OCI-LY7 (cell line): Measurements from ENCODE around the gene HAPSTR1. TPM values are rescaled to one million over a fixed set of nuclear protein-coding genes. Genes with fewer than 3 reads are reported as not detected.

ENCODE experiments used
- BruUV-seq: library from RNA; stranded (reverse); fragments of 400-500 nt; replicated peaks from 2 replicates; lab custom pipeline; 2021; lab: Mats Ljungman, UMichigan
- CTCF ChIA-PET: fragments of 300-600 bp; sonication (Branson Sonifier 250); formaldehyde crosslinking; loops from one replicate; lab custom pipeline; 2022; ENCODE audit warnings: antibody characterized with exemption; ENCODE audit not compliant: unreplicated experiment; lab: Charles Lee
- POLR2A ChIA-PET: fragments of 300-600 bp; sonication (Branson Sonifier 250); formaldehyde crosslinking; loops from one replicate; lab custom pipeline; 2022; ENCODE audit warnings: antibody characterized with exemption; lab: Charles Lee
- DNase-seq: peaks from one replicate; pipeline ENCODE4 v3.0.0-alpha.2; 2015; ENCODE audit warnings: low spot score
- H2AFZ ChIP-seq: fragments of 200-600 bp; sonication (generic), shearing (Covaris generic); 2 replicates; pipeline ENCODE4 v1.6.1; 2014; ENCODE audit warnings: mild to moderate bottlenecking, antibody characterized with exemption, low read length, moderate library complexity
- H3K27ac ChIP-seq: fragments of 200-600 bp; sonication (generic); 2 replicates; pipeline ENCODE4 v1.5.1; 2014; ENCODE audit warnings: mixed run types, low read depth, mild to moderate bottlenecking, moderate library complexity, low read length, inconsistent platforms; ENCODE audit not compliant: poor library complexity, severe bottlenecking
- H3K36me3 ChIP-seq: fragments of 200-600 bp; sonication (generic); 2 replicates; pipeline ENCODE4 v1.6.1; 2014; ENCODE audit warnings: mild to moderate bottlenecking, antibody characterized with exemption, low read length, moderate library complexity, mixed read lengths; ENCODE audit not compliant: insufficient read depth
- H3K4me1 ChIP-seq: fragments of 200-600 bp; sonication (generic); 2 replicates; pipeline ENCODE4 v1.5.1; 2014; ENCODE audit warnings: mild to moderate bottlenecking, low read length; ENCODE audit not compliant: insufficient read depth, poor library complexity, severe bottlenecking
- H3K4me2 ChIP-seq: fragments of 200-600 bp; sonication (generic); 2 replicates; pipeline ENCODE4 v1.6.1; 2014; ENCODE audit warnings: mild to moderate bottlenecking, low read length
- H3K4me3 ChIP-seq: fragments of 200-600 bp; sonication (generic); 2 replicates; pipeline ENCODE4 v1.5.1; 2014; ENCODE audit warnings: mild to moderate bottlenecking, low read depth, low read length; ENCODE audit not compliant: poor library complexity, severe bottlenecking
- H3K79me2 ChIP-seq: fragments of 200-600 bp; sonication (generic); 2 replicates; pipeline ENCODE4 v1.6.1; 2016; ENCODE audit warnings: low read depth, mild to moderate bottlenecking, low read length, moderate library complexity, mixed read lengths; ENCODE audit not compliant: insufficient read depth
- H3K9me2 ChIP-seq: fragments of 200-600 bp; sonication (generic); 2 replicates; pipeline ENCODE4 v1.6.1; 2016; ENCODE audit warnings: mild to moderate bottlenecking, low read length, mixed read lengths; ENCODE audit not compliant: insufficient read depth
- H3K9me3 ChIP-seq: fragments of 200-600 bp; sonication (generic); 2 replicates; pipeline ENCODE4 v1.6.1; 2014; ENCODE audit warnings: mild to moderate bottlenecking, mixed run types, low read length, mixed read lengths
- H4K20me1 ChIP-seq: fragments of 200-600 bp; sonication (generic); 2 replicates; pipeline ENCODE4 v1.6.1; 2014; ENCODE audit warnings: mild to moderate bottlenecking, antibody characterized with exemption, low read length, moderate library complexity, mixed read lengths; ENCODE audit not compliant: insufficient read depth
- EZH2phosphoT487 ChIP-seq: fragments of 200-600 bp; sonication (generic); IDR thresholded peaks from 2 replicates; pipeline ENCODE4 v1.6.1; 2018; ENCODE audit warnings: low read depth, borderline replicate concordance, mild to moderate bottlenecking, mixed run types, antibody characterized with exemption, low read length, moderate library complexity, mixed read lengths
- intact Hi-C: fragments of 100-400 bp; cut with micrococcal nuclease; formaldehyde crosslinking; loops from one replicate; pipeline ENCODE4 v1.10.0; 2022; ENCODE audit not compliant: unreplicated experiment
- total RNA-seq, 2 experiments: library from RNA; depleted of rRNA in 1 of 2; stranded (reverse); fragments of >200 nt in 1 of 2; shearing (Covaris generic) in 1 of 2; gene quantifications; 2 replicates each; pipeline ENCODE4 v1.2.3, GENCODE V29; 2014 to 2022
- TF ChIP-seq, protein P1 (sequence below): fragments of 200-600 bp; sonication (generic); conservative IDR thresholded peaks from 2 replicates; pipeline ENCODE4 v1.5.1; 2014; ENCODE audit warnings: mild to moderate bottlenecking, antibody characterized with exemption, low read length, moderate library complexity, mixed read lengths

HAPSTR1 gene
- total RNA-seq, 2 experiments from 2014 or later, result 50.9 to 71.5 TPM

GRCh38 chr16:9116141-9116540 is 24.7 kb downstream of the HAPSTR1 start:
- no peak overlapping the region for H3K4me3 ChIP-seq
- no peak overlapping the region for H3K27ac ChIP-seq
- no peak for DNase-seq
- H3K36me3 ChIP-seq, result peaks cover 96% of the 10 kb centered on the region
- no peak overlapping the region for H2AFZ ChIP-seq
- intact Hi-C loops, result loop anchor here (10.0 kb wide), 1 partner anchor 71 kb away; no protein-coding TSS in a partner anchor
- H4K20me1 ChIP-seq, result peaks cover 23% of the 10 kb centered on the region
- H3K4me2 ChIP-seq, result no peak overlapping the region
- no peaks in the 10 kb centered on the region for H3K9me2 ChIP-seq
- H3K9me3 ChIP-seq, result no peaks in the 10 kb centered on the region
- no TSS peak for BruUV-seq
- peaks cover 67% of the 10 kb centered on the region for H3K79me2 ChIP-seq
- ChIA-PET CTCF (no interaction called here), POLR2A (no interaction called here)
- TF ChIP-seq, protein P1, sequence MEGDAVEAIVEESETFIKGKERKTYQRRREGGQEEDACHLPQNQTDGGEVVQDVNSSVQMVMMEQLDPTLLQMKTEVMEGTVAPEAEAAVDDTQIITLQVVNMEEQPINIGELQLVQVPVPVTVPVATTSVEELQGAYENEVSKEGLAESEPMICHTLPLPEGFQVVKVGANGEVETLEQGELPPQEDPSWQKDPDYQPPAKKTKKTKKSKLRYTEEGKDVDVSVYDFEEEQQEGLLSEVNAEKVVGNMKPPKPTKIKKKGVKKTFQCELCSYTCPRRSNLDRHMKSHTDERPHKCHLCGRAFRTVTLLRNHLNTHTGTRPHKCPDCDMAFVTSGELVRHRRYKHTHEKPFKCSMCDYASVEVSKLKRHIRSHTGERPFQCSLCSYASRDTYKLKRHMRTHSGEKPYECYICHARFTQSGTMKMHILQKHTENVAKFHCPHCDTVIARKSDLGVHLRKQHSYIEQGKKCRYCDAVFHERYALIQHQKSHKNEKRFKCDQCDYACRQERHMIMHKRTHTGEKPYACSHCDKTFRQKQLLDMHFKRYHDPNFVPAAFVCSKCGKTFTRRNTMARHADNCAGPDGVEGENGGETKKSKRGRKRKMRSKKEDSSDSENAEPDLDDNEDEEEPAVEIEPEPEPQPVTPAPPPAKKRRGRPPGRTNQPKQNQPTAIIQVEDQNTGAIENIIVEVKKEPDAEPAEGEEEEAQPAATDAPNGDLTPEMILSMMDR, result no peak
- no peak for TF ChIP-seq EZH2phosphoT487
- H3K4me1 ChIP-seq, result peaks cover 15% of the 10 kb centered on the region

- Histone ChIP-seq H2AFZ (no peak overlapping the region), H3K9me2 (no peaks in the 10 kb centered on the region), H3K4me1 (peaks cover 15% of the 10 kb centered on the region), H4K20me1 (peaks cover 9% of the 10 kb centered on the region; the same call in 1 of the 2 replicates), H3K79me2 (peaks cover 47% of the 10 kb centered on the region), H3K4me2 (no peak overlapping the region), H3K9me3 (no peaks in the 10 kb centered on the region), H3K27ac (no peak overlapping the region), H3K4me3 (no peak overlapping the region), H3K36me3 (peaks cover 96% of the 10 kb centered on the region)
- DNase-seq, result no peak
- TF ChIP-seq, protein P1, result no peak
- no peak for TF ChIP-seq EZH2phosphoT487
- ChIA-PET CTCF (interaction anchor here (1.3 kb wide), 1 partner anchor 8 kb away, joined by 3 read pairs; no protein-coding TSS in a partner anchor), POLR2A (no interaction called here)
- intact Hi-C loops, result loop anchor here (10.0 kb wide), 1 partner anchor 73 kb away; no protein-coding TSS in a partner anchor
- BruUV-seq, result no TSS peak
These were observed 26.7 kb downstream of the HAPSTR1 start for GRCh38 chr16:9118170-9118569.

- H3K9me2 ChIP-seq, result no peaks in the 10 kb centered on the region
- TF ChIP-seq EZH2phosphoT487, result no peak
- TF ChIP-seq, protein P1, result 0 out of 2 replicates have a peak, but pooled peaks have one; percentile 20
- no peaks in the 10 kb centered on the region for H3K9me3 ChIP-seq
- no peaks in the 10 kb centered on the region; the same call in 1 of the 2 replicates for H4K20me1 ChIP-seq
- no peak overlapping the region for H3K4me2 ChIP-seq
- H2AFZ ChIP-seq, result no peak overlapping the region
- no TSS peak for BruUV-seq
- peaks cover 89% of the 10 kb centered on the region for H3K36me3 ChIP-seq
- no peak overlapping the region for H3K4me3 ChIP-seq
- DNase-seq, result no peak
- H3K79me2 ChIP-seq, result peaks cover 30% of the 10 kb centered on the region; the same call in 1 of the 2 replicates
- intact Hi-C loops, result loop anchor here (10.0 kb wide), 1 partner anchor 75 kb away; no protein-coding TSS in a partner anchor
- no peak overlapping the region for H3K27ac ChIP-seq
- POLR2A ChIA-PET, result no interaction called here
- CTCF ChIA-PET, result no interaction called here
- H3K4me1 ChIP-seq, result peaks cover 15% of the 10 kb centered on the region
These were observed 28.4 kb downstream of the HAPSTR1 start for GRCh38 chr16:9119795-9120194.
